ENCODE results near the gene TFIP11.

Gene TFIP11

GRCh38 chr22:26525946-26526564 is 13.8 kb upstream of the TFIP11 start:
- Histone ChIP-seq H3K9me3 (ENCODE audit: low read depth, low read length) (no peaks in the 10 kb centered on the region), H3K36me3 (ENCODE audit: insufficient read depth, low read length) (no peaks in the 10 kb centered on the region), H3K4me3 (no peak overlapping the region), H3K9ac (ENCODE audit: insufficient read length) (no peak overlapping the region), H3K27ac (no peak overlapping the region)
- DNase-seq (ENCODE audit: low read depth, low spot score): no peak
- TF ChIP-seq POLR2AphosphoS5 (IDR thresholded peaks at IDR 0.05; ENCODE audit: borderline replicate concordance, low read depth, low read length): no peak
- TF ChIP-seq EZH2 (IDR thresholded peaks at IDR 0.05): no peak
- TF ChIP-seq FOXP2 (optimal IDR thresholded peaks at IDR 0.05; ENCODE audit: control extremely low read depth, extremely low read length, insufficient read depth): no peak

GRCh38 chr22:26524870-26525269 is 12.6 kb upstream of the TFIP11 start:
- Histone ChIP-seq H3K27ac (no peak overlapping the region), H3K4me3 (no peak overlapping the region), H3K9ac (ENCODE audit: insufficient read length) (no peak overlapping the region), H3K36me3 (ENCODE audit: insufficient read depth, low read length) (no peaks in the 10 kb centered on the region), H3K9me3 (ENCODE audit: low read depth, low read length) (no peaks in the 10 kb centered on the region)
- DNase-seq (ENCODE audit: low read depth, low spot score): no peak
- TF ChIP-seq FOXP2 (optimal IDR thresholded peaks at IDR 0.05; ENCODE audit: control extremely low read depth, extremely low read length, insufficient read depth): no peak

- H3K36me3 ChIP-seq (ENCODE audit: insufficient read depth, low read length): no peaks in the 10 kb centered on the region
- H3K27ac ChIP-seq: no peak overlapping the region
- H3K9me3 ChIP-seq (ENCODE audit: low read depth, low read length): no peaks in the 10 kb centered on the region
- H3K9ac ChIP-seq (ENCODE audit: insufficient read length): no peak overlapping the region
- no peak for TF ChIP-seq FOXP2 (optimal IDR thresholded peaks at IDR 0.05; ENCODE audit: control extremely low read depth, extremely low read length, insufficient read depth)
- no peak for TF ChIP-seq POLR2AphosphoS5 (IDR thresholded peaks at IDR 0.05; ENCODE audit: borderline replicate concordance, low read depth, low read length)
- TF ChIP-seq EZH2 (IDR thresholded peaks at IDR 0.05): no peak
- H3K4me3 ChIP-seq: no peak overlapping the region
- DNase-seq (ENCODE audit: low read depth, low spot score): no peak
These were observed 10.3 kb upstream of the TFIP11 start for GRCh38 chr22:26522592-26522991.

- TF ChIP-seq POLR2AphosphoS5 (IDR thresholded peaks at IDR 0.05; ENCODE audit: borderline replicate concordance, low read depth, low read length) (no peak), FOXP2 (optimal IDR thresholded peaks at IDR 0.05; ENCODE audit: control extremely low read depth, extremely low read length, insufficient read depth) (no peak), EZH2 (IDR thresholded peaks at IDR 0.05) (no peak)
- Histone ChIP-seq H3K4me3 (no peak overlapping the region), H3K9ac (ENCODE audit: insufficient read length) (no peak overlapping the region), H3K27ac (no peak overlapping the region), H3K9me3 (ENCODE audit: low read depth, low read length) (no peaks in the 10 kb centered on the region), H3K36me3 (ENCODE audit: insufficient read depth, low read length) (no peaks in the 10 kb centered on the region)
- DNase-seq (ENCODE audit: low read depth, low spot score): no peak
These were observed 9.7 kb upstream of the TFIP11 start for GRCh38 chr22:26522012-26522411.

- Histone ChIP-seq H3K27ac (no peak overlapping the region), H3K4me3 (no peak overlapping the region), H3K9me3 (ENCODE audit: low read depth, low read length) (no peaks in the 10 kb centered on the region), H3K9ac (ENCODE audit: insufficient read length) (no peak overlapping the region), H3K36me3 (ENCODE audit: insufficient read depth, low read length) (no peaks in the 10 kb centered on the region)
- TF ChIP-seq FOXP2 (optimal IDR thresholded peaks at IDR 0.05; ENCODE audit: control extremely low read depth, extremely low read length, insufficient read depth): no peak
- TF ChIP-seq POLR2AphosphoS5 (IDR thresholded peaks at IDR 0.05; ENCODE audit: borderline replicate concordance, low read depth, low read length): no peak
- no peak for TF ChIP-seq EZH2 (IDR thresholded peaks at IDR 0.05)
- no peak for DNase-seq (ENCODE audit: low read depth, low spot score)
These were observed 5.2 kb upstream of the TFIP11 start for GRCh38 chr22:26517429-26517828.

- DNase-seq (ENCODE audit: low read depth, low spot score): no peak
- H3K27ac ChIP-seq: no peak overlapping the region
These were observed 4.2 kb upstream of the TFIP11 start for GRCh38 chr22:26516503-26516902.

GRCh38 chr22:26515931-26516330 is 3.7 kb upstream of the TFIP11 start:
- TF ChIP-seq POLR2AphosphoS5 (IDR thresholded peaks at IDR 0.05; ENCODE audit: borderline replicate concordance, low read depth, low read length): no peak
- TF ChIP-seq EZH2 (IDR thresholded peaks at IDR 0.05): no peak
- no peak for TF ChIP-seq FOXP2 (optimal IDR thresholded peaks at IDR 0.05; ENCODE audit: control extremely low read depth, extremely low read length, insufficient read depth)
- DNase-seq (ENCODE audit: low read depth, low spot score): no peak
- Histone ChIP-seq H3K9ac (ENCODE audit: insufficient read length) (no peak overlapping the region), H3K27ac (no peak overlapping the region), H3K9me3 (ENCODE audit: low read depth, low read length) (no peaks in the 10 kb centered on the region), H3K4me3 (no peak overlapping the region), H3K36me3 (ENCODE audit: insufficient read depth, low read length) (no peaks in the 10 kb centered on the region)

More at GRCh38 chr22:26516503-26516902, 4.2 kb upstream of the TFIP11 start:
- TF ChIP-seq FOXP2 (optimal IDR thresholded peaks at IDR 0.05; ENCODE audit: control extremely low read depth, extremely low read length, insufficient read depth) (no peak), EZH2 (IDR thresholded peaks at IDR 0.05) (no peak), POLR2AphosphoS5 (IDR thresholded peaks at IDR 0.05; ENCODE audit: borderline replicate concordance, low read depth, low read length) (no peak)
- Histone ChIP-seq H3K4me3 (no peak overlapping the region), H3K9me3 (ENCODE audit: low read depth, low read length) (no peaks in the 10 kb centered on the region), H3K9ac (ENCODE audit: insufficient read length) (no peak overlapping the region), H3K36me3 (ENCODE audit: insufficient read depth, low read length) (no peaks in the 10 kb centered on the region)

- Histone ChIP-seq H3K9me3 (ENCODE audit: low read depth, low read length) (no peaks in the 10 kb centered on the region), H3K4me3 (no peak overlapping the region), H3K27ac (no peak overlapping the region), H3K36me3 (ENCODE audit: insufficient read depth, low read length) (peaks cover 13% of the 10 kb centered on the region), H3K9ac (ENCODE audit: insufficient read length) (no peak overlapping the region)
- no peak for DNase-seq (ENCODE audit: low read depth, low spot score)
- TF ChIP-seq POLR2AphosphoS5 (IDR thresholded peaks at IDR 0.05; ENCODE audit: borderline replicate concordance, low read depth, low read length): no peak
- no peak for TF ChIP-seq EZH2 (IDR thresholded peaks at IDR 0.05)
- no peak for TF ChIP-seq FOXP2 (optimal IDR thresholded peaks at IDR 0.05; ENCODE audit: control extremely low read depth, extremely low read length, insufficient read depth)
These were observed 2.3 kb upstream of the TFIP11 start for GRCh38 chr22:26514419-26515161.

Data from SK-N-MC (cell line).